K562 (cell line): Measurements from ENCODE around the gene SSR4. TPM values are rescaled to one million over a fixed set of nuclear protein-coding genes. Genes with fewer than 3 reads are reported as not detected.

Source experiments
- CTCFL ChIP-seq: IDR thresholded peaks from 2 replicates; pipeline ENCODE4 v1.6.1; 2011; ENCODE audit warnings: borderline replicate concordance, low read depth, mild to moderate bottlenecking, moderate library complexity, low read length; ENCODE audit not compliant: insufficient read depth, poor library complexity, severe bottlenecking
- ETV5 ChIP-seq: sonication (generic); formaldehyde crosslinking; IDR thresholded peaks from 2 replicates; pipeline ENCODE4 v1.4.0; 2020; ENCODE audit warnings: low read depth, mild to moderate bottlenecking, missing genetic modification reagents
- MTA2 ChIP-seq: fragments of 450-650 bp; IDR thresholded peaks from 2 replicates; pipeline ENCODE4 v1.6.1; 2016; ENCODE audit warnings: low read depth
- MYNN ChIP-seq, 2 experiments: sonication (generic); formaldehyde crosslinking in 1 of 2; IDR thresholded peaks; 2 replicates each; pipeline versions ENCODE4 v1.5.0 to v1.6.1; 2016 to 2020; ENCODE audit warnings: antibody characterized with exemption in 1 of 2, missing genetic modification reagents in 1 of 2
- RBM15 ChIP-seq: fragments of 200-400 bp; formaldehyde crosslinking; IDR thresholded peaks from 2 replicates; pipeline ENCODE4 v1.6.1; 2018; ENCODE audit warnings: mild to moderate bottlenecking, low read length, moderate library complexity; ENCODE audit not compliant: insufficient read depth
- SP2 ChIP-seq: IDR thresholded peaks from 2 replicates; pipeline ENCODE4 v1.6.1; 2011; ENCODE audit warnings: mild to moderate bottlenecking, low read depth, low read length, moderate library complexity; ENCODE audit not compliant: poor library complexity, severe bottlenecking; ENCODE audit errors: extremely low read depth
- polyA plus RNA-seq, 8 experiments: library from polyadenylated mRNA; depleted of rRNA in 4 of 8; stranded (reverse) in 5 of 8; unstranded in 3 of 8; fragments of >200 nt; fragmentation: Nextera tagmentation in 2 of 8; fragmentation: Illumina TruSeq in 1 of 8; extraction: Ambion mirVana in 2 of 8; extraction: Trizol in 1 of 8; gene quantifications; 2 replicates each; pipeline versions ENCODE4 v1.2.1 to v1.2.3, GENCODE V29; 2011 to 2014; ENCODE audit warnings: inconsistent platforms in 1 of 8, missing spikeins in 1 of 8
- total RNA-seq, 7 experiments: library from RNA; depleted of rRNA in 6 of 7; stranded (reverse); fragments of >200 nt in 6 of 7; fragmentation: Illumina TruSeq in 2 of 7; extraction: Trizol in 2 of 7; gene quantifications; 2 replicates each; pipeline versions ENCODE4 v1.2.1 to v1.2.3, GENCODE V29; 2011 to 2021; ENCODE audit warnings: low replicate concordance in 1 of 7
- TF ChIP-seq, protein P1 (sequence below): sonication (generic); formaldehyde crosslinking; IDR thresholded peaks from 2 replicates; pipeline ENCODE4 v1.8.1; 2023; ENCODE audit warnings: missing genetic modification reagents, mild to moderate bottlenecking, borderline replicate concordance
- TF ChIP-seq, protein P2 (sequence below): fragments of 450-650 bp; IDR thresholded peaks from 2 replicates; pipeline ENCODE4 v1.6.1; 2017; ENCODE audit warnings: antibody characterized with exemption, mild to moderate bottlenecking
- TF ChIP-seq, protein P3 (sequence below): conservative IDR thresholded peaks from 2 replicates; pipeline ENCODE4 v1.6.1; 2011; ENCODE audit warnings: low read depth, mild to moderate bottlenecking, low read length; ENCODE audit not compliant: control insufficient read depth
- TF ChIP-seq, protein P4 (sequence below): fragments of 250-450 bp; sonication (Bioruptor Pico); IDR thresholded peaks from 2 replicates; pipeline ENCODE4 v1.8.0; 2022; ENCODE audit warnings: moderate library complexity, mild to moderate bottlenecking, inconsistent platforms

SSR4 gene
- total and polyA plus RNA-seq, 9 of the 15 experiments (the other 6 are each of a cell fraction or from before 2014, with no cell fraction given), result 146 to 492 (median 272) TPM

DNA sequence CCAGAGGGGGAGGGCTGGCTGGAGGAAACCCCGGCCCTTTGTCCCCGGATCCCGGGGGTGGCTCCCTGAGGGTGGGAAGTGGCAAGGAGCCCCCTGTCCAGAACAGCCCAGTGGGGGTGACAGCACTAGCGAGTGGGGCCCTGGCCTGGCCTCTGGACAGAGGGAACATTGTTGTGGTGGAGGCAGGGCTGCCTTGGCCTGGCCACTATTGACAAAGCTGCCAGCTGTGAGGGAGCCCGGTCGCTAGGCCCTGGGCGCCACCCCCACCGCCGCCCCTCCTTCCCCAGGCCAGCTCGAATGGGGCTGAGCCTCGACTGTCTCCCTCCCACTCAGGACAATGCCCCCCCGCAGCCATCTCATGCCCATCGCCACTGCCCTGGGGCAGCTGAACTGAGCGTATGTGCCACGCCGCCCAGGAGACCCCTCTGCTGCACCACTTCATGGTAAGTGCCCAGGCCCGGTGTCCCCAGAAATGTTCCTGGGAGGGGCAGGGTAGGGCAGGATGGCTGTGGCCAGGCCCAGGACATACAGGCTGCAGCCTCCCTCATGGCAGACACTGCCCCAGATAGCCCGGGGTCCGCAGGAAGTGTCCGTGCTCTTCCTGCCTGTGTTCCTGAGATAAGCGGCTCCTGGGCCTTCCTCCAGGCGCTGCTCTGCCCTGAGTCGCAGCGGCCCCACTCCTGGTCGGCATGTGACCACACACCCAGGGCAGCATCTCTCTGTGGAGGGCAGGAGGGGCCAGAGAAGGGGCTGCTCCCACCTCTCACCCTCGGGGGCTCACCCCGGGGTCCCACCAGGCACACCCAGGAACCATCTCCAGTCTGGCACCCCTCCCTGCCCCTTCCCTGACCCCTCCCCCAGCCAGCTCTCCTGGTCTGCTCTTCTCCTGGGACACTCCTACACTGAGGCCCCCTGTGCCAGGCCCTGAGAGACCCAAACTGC, 29.1 kb upstream of the SSR4 start (continued):
- TF ChIP-seq, protein P1, sequence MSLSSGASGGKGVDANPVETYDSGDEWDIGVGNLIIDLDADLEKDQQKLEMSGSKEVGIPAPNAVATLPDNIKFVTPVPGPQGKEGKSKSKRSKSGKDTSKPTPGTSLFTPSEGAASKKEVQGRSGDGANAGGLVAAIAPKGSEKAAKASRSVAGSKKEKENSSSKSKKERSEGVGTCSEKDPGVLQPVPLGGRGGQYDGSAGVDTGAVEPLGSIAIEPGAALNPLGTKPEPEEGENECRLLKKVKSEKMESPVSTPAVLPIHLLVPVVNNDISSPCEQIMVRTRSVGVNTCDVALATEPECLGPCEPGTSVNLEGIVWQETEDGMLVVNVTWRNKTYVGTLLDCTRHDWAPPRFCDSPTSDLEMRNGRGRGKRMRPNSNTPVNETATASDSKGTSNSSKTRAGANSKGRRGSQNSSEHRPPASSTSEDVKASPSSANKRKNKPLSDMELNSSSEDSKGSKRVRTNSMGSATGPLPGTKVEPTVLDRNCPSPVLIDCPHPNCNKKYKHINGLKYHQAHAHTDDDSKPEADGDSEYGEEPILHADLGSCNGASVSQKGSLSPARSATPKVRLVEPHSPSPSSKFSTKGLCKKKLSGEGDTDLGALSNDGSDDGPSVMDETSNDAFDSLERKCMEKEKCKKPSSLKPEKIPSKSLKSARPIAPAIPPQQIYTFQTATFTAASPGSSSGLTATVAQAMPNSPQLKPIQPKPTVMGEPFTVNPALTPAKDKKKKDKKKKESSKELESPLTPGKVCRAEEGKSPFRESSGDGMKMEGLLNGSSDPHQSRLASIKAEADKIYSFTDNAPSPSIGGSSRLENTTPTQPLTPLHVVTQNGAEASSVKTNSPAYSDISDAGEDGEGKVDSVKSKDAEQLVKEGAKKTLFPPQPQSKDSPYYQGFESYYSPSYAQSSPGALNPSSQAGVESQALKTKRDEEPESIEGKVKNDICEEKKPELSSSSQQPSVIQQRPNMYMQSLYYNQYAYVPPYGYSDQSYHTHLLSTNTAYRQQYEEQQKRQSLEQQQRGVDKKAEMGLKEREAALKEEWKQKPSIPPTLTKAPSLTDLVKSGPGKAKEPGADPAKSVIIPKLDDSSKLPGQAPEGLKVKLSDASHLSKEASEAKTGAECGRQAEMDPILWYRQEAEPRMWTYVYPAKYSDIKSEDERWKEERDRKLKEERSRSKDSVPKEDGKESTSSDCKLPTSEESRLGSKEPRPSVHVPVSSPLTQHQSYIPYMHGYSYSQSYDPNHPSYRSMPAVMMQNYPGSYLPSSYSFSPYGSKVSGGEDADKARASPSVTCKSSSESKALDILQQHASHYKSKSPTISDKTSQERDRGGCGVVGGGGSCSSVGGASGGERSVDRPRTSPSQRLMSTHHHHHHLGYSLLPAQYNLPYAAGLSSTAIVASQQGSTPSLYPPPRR, result no peak
- peak; percentile 64 for TF ChIP-seq MTA2
- peak; percentile 76; the same call in 1 of the 2 replicates for TF ChIP-seq MYNN (IDR thresholded peaks at IDR 0.05)
- no peak for TF ChIP-seq MYNN (CRISPR knock-in tag; IDR thresholded peaks at IDR 0.05)
- no peak for TF ChIP-seq RBM15
- TF ChIP-seq CTCFL, result peak; percentile 9
- peak; percentile 94 for TF ChIP-seq ETV5 (CRISPR knock-in tag)
- TF ChIP-seq, protein P2, sequence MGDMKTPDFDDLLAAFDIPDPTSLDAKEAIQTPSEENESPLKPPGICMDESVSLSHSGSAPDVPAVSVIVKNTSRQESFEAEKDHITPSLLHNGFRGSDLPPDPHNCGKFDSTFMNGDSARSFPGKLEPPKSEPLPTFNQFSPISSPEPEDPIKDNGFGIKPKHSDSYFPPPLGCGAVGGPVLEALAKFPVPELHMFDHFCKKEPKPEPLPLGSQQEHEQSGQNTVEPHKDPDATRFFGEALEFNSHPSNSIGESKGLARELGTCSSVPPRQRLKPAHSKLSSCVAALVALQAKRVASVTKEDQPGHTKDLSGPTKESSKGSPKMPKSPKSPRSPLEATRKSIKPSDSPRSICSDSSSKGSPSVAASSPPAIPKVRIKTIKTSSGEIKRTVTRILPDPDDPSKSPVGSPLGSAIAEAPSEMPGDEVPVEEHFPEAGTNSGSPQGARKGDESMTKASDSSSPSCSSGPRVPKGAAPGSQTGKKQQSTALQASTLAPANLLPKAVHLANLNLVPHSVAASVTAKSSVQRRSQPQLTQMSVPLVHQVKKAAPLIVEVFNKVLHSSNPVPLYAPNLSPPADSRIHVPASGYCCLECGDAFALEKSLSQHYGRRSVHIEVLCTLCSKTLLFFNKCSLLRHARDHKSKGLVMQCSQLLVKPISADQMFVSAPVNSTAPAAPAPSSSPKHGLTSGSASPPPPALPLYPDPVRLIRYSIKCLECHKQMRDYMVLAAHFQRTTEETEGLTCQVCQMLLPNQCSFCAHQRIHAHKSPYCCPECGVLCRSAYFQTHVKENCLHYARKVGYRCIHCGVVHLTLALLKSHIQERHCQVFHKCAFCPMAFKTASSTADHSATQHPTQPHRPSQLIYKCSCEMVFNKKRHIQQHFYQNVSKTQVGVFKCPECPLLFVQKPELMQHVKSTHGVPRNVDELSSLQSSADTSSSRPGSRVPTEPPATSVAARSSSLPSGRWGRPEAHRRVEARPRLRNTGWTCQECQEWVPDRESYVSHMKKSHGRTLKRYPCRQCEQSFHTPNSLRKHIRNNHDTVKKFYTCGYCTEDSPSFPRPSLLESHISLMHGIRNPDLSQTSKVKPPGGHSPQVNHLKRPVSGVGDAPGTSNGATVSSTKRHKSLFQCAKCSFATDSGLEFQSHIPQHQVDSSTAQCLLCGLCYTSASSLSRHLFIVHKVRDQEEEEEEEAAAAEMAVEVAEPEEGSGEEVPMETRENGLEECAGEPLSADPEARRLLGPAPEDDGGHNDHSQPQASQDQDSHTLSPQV, result peak; percentile 96
- TF ChIP-seq, protein P3, sequence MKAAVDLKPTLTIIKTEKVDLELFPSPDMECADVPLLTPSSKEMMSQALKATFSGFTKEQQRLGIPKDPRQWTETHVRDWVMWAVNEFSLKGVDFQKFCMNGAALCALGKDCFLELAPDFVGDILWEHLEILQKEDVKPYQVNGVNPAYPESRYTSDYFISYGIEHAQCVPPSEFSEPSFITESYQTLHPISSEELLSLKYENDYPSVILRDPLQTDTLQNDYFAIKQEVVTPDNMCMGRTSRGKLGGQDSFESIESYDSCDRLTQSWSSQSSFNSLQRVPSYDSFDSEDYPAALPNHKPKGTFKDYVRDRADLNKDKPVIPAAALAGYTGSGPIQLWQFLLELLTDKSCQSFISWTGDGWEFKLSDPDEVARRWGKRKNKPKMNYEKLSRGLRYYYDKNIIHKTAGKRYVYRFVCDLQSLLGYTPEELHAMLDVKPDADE, result peak; percentile 81
- TF ChIP-seq, protein P4, sequence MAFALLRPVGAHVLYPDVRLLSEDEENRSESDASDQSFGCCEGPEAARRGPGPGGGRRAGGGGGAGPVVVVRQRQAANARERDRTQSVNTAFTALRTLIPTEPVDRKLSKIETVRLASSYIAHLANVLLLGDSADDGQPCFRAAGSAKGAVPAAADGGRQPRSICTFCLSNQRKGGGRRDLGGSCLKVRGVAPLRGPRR, result no peak
- TF ChIP-seq SP2, result no peak
